Measurements from ENCODE around the gene ZNF438.

The ZNF438 gene

GRCh38 chr10:30997536-30998235 lies 34.0 kb downstream of the ZNF438 start:
- TF ChIP-seq GABPA (IDR thresholded peaks at IDR 0.05; ENCODE audit: low read depth) (no peak), CTCF (IDR thresholded peaks at IDR 0.05; ENCODE audit: insufficient read depth, low read length) (no peak), REST (IDR thresholded peaks at IDR 0.05; ENCODE audit: insufficient replicate concordance, low read depth) (no peak), POLR2AphosphoS5 (IDR thresholded peaks at IDR 0.05; ENCODE audit: low read depth) (no peak), SPI1 (IDR thresholded peaks at IDR 0.05; ENCODE audit: borderline replicate concordance, low read depth) (no peak)
- H3K27ac ChIP-seq (replicated peaks) = peak overlapping the region; percentile 81
- no peak for DNase-seq (ENCODE audit: low read depth in 1 of 2, low spot score in 1 of 2)
- peak overlapping the region; percentile 38 for H3K4me3 ChIP-seq (replicated peaks; ENCODE audit: insufficient read depth, low read length)
- no peaks in the 10 kb centered on the region for H3K27me3 ChIP-seq (ENCODE audit: insufficient read depth, poor library complexity, severe bottlenecking)

- H3K27me3 ChIP-seq (ENCODE audit: insufficient read depth, poor library complexity, severe bottlenecking) = no peaks in the 10 kb centered on the region
- peak overlapping the region; percentile 81 for H3K27ac ChIP-seq (replicated peaks)
- H3K4me3 ChIP-seq (replicated peaks; ENCODE audit: insufficient read depth, low read length) = peak overlapping the region; percentile 38
- TF ChIP-seq POLR2AphosphoS5 (IDR thresholded peaks at IDR 0.05; ENCODE audit: low read depth) (no peak), CTCF (IDR thresholded peaks at IDR 0.05; ENCODE audit: insufficient read depth, low read length) (no peak), GABPA (IDR thresholded peaks at IDR 0.05; ENCODE audit: low read depth) (no peak), SPI1 (IDR thresholded peaks at IDR 0.05; ENCODE audit: borderline replicate concordance, low read depth) (no peak), REST (IDR thresholded peaks at IDR 0.05; ENCODE audit: insufficient replicate concordance, low read depth) (no peak)
- no peak for DNase-seq (ENCODE audit: low read depth in 1 of 2, low spot score in 1 of 2)
These were observed 35.1 kb downstream of the ZNF438 start for GRCh38 chr10:30996481-30997005.

- peak overlapping the region; percentile 81 for H3K27ac ChIP-seq (replicated peaks)
- TF ChIP-seq GABPA (IDR thresholded peaks at IDR 0.05; ENCODE audit: low read depth) = no peak
- TF ChIP-seq SPI1 (IDR thresholded peaks at IDR 0.05; ENCODE audit: borderline replicate concordance, low read depth) = no peak
- no peak for TF ChIP-seq POLR2AphosphoS5 (IDR thresholded peaks at IDR 0.05; ENCODE audit: low read depth)
- no peak for TF ChIP-seq REST (IDR thresholded peaks at IDR 0.05; ENCODE audit: insufficient replicate concordance, low read depth)
- TF ChIP-seq CTCF (IDR thresholded peaks at IDR 0.05; ENCODE audit: insufficient read depth, low read length) = no peak
- peak overlapping the region; percentile 38; the same call in 1 of the 2 replicates for H3K4me3 ChIP-seq (replicated peaks; ENCODE audit: insufficient read depth, low read length)
- no peaks in the 10 kb centered on the region for H3K27me3 ChIP-seq (ENCODE audit: insufficient read depth, poor library complexity, severe bottlenecking)
- no peak for DNase-seq (ENCODE audit: low read depth in 1 of 2, low spot score in 1 of 2)
These were observed 36.4 kb downstream of the ZNF438 start for GRCh38 chr10:30995081-30995770.
